Panc1 (cell line): ENCODE results near the gene THAP3. TPM values are rescaled to one million over a fixed set of nuclear protein-coding genes. Genes with fewer than 3 reads are reported as not detected.
A peak's percentile ranks its signal among the peaks of the same experiment; 100 is the strongest.

Source experiments
- ATAC-seq: fragments of 200-7000 bp; cut with Tn5 transposase; 2 replicates; pipeline ENCODE4 v1.9.1; 2020; ENCODE audit warnings: mild to moderate bottlenecking, moderate library complexity
- Bru-seq: library from RNA; stranded (reverse); fragments of 400-500 nt; gene quantifications from one replicate; lab custom pipeline; 2021; lab: Mats Ljungman, UMichigan
- BruChase-seq, 2 experiments: library from RNA; stranded (reverse); fragments of 400-500 nt; gene quantifications; one replicate each; lab custom pipeline; 2021; lab: Mats Ljungman, UMichigan
- BruUV-seq: library from RNA; stranded (reverse); fragments of 400-500 nt; replicated peaks from 2 replicates; lab custom pipeline; 2021; lab: Mats Ljungman, UMichigan
- CTCF ChIA-PET: fragments of 300-600 bp; sonication (Branson Sonifier 250); formaldehyde crosslinking; loops from one replicate; lab custom pipeline; 2022; ENCODE audit warnings: antibody characterized with exemption; lab: Charles Lee
- POLR2A ChIA-PET: fragments of 300-600 bp; sonication (Branson Sonifier 250); formaldehyde crosslinking; loops from one replicate; lab custom pipeline; 2022; ENCODE audit warnings: antibody characterized with exemption; lab: Charles Lee
- DNase-seq: peaks from one replicate; pipeline ENCODE4 v3.0.0-alpha.2; 2010; ENCODE audit warnings: low read depth, low spot score
- H3K27ac ChIP-seq: 2 replicates; pipeline ENCODE4 v1.5.1; 2011; ENCODE audit warnings: mild to moderate bottlenecking, low read length, inconsistent platforms
- H3K27me3 ChIP-seq: fragments of 200-500 bp; sonication (Bioruptor generic); 2 replicates; pipeline ENCODE4 v1.6.0; 2014; ENCODE audit warnings: low read length, inconsistent platforms; ENCODE audit not compliant: control insufficient read depth, insufficient read depth
- H3K36me3 ChIP-seq: fragments of 200-500 bp; sonication (Bioruptor generic); 2 replicates; pipeline ENCODE4 v1.5.1; 2014; ENCODE audit warnings: inconsistent platforms, mild to moderate bottlenecking, low read length, moderate library complexity; ENCODE audit not compliant: control insufficient read depth, insufficient read depth
- H3K4me1 ChIP-seq: 2 replicates; pipeline ENCODE4 v1.5.1; 2011; ENCODE audit warnings: inconsistent platforms, mild to moderate bottlenecking, low read length, moderate library complexity; ENCODE audit not compliant: control insufficient read depth, insufficient read depth
- H3K4me3 ChIP-seq, 2 experiments: 2 replicates each; pipeline ENCODE4 v1.5.1; 2011 to 2012; ENCODE audit warnings: low read depth in 2 of 2, low read length in 2 of 2, mild to moderate bottlenecking in 2 of 2, inconsistent platforms in 1 of 2, moderate library complexity in 1 of 2
- H3K9me3 ChIP-seq: fragments of 200-500 bp; sonication (Bioruptor generic); 2 replicates; pipeline ENCODE4 v1.5.1; 2014; ENCODE audit warnings: low read depth, mild to moderate bottlenecking, inconsistent platforms, low read length, moderate library complexity; ENCODE audit not compliant: control insufficient read depth, insufficient read depth
- CTCF ChIP-seq: fragments of 450-650 bp; IDR thresholded peaks from 2 replicates; pipeline ENCODE4 v1.5.1; 2017; ENCODE audit warnings: mild to moderate bottlenecking
- POLR2AphosphoS5 ChIP-seq: IDR thresholded peaks from 2 replicates; pipeline ENCODE4 v1.6.1; 2012; ENCODE audit warnings: mild to moderate bottlenecking, low read depth, low read length, moderate library complexity
- REST ChIP-seq, 2 experiments: IDR thresholded peaks; 2 replicates each; pipeline ENCODE4 v1.6.1; 2011 to 2012; ENCODE audit warnings: low read depth in 2 of 2, control low read depth in 1 of 2, low read length in 1 of 2, mild to moderate bottlenecking in 1 of 2, moderate library complexity in 1 of 2; ENCODE audit not compliant: insufficient read depth in 1 of 2
- SIN3A ChIP-seq: IDR thresholded peaks from 2 replicates; pipeline ENCODE4 v1.6.1; 2012; ENCODE audit warnings: low read depth, mild to moderate bottlenecking, low read length, moderate library complexity, borderline replicate concordance; ENCODE audit not compliant: insufficient read depth
- TCF7L2 ChIP-seq: IDR thresholded peaks from 2 replicates; pipeline ENCODE4 v1.6.1; 2011; ENCODE audit warnings: mild to moderate bottlenecking, low read depth, low read length, inconsistent platforms
- in situ Hi-C: cut with HindIII; loops from 2 replicates; pipeline ENCODE4 v1.10.0; 2016; ENCODE audit warnings: low sequenced_read_pairs, low pct_unique_long_range_greater_than_20kb
- intact Hi-C: fragments of 100-400 bp; cut with micrococcal nuclease; formaldehyde crosslinking; loops from one replicate; pipeline ENCODE4 v1.10.0; 2022; ENCODE audit not compliant: unreplicated experiment
- long read RNA-seq: library from polyadenylated mRNA; unstranded; transcript quantifications from one replicate; pipeline ENCODE4 v2.0.0, GENCODE V29; 2021; ENCODE audit not compliant: unreplicated experiment
- polyA plus RNA-seq: library from polyadenylated mRNA; unstranded; fragments of >200 nt; gene quantifications from one replicate; pipeline ENCODE4 v1.2.1, GENCODE V29; 2012; ENCODE audit warnings: missing spikeins; ENCODE audit not compliant: insufficient read length
- total RNA-seq: library from RNA; stranded (reverse); gene quantifications from one replicate; pipeline ENCODE4 v1.2.1, GENCODE V29; 2021; ENCODE audit not compliant: unreplicated experiment

THAP3 gene
- total RNA-seq, result 24.9 TPM
- 35.1 TPM for polyA plus RNA-seq
- percentile 61 among the genes with signal in this experiment for Bru-seq, nascent RNA
- BruChase-seq, experiment 1, labeled RNA remaining after a 2-hour chase, result percentile 65 among the genes with signal in this experiment
- percentile 62 among the genes with signal in this experiment for BruChase-seq, experiment 2, labeled RNA remaining after a 6-hour chase
- long read RNA-seq, partial matches to known transcripts, result 11 of 28 reads
- long read RNA-seq, other reads (novel, unspliced or antisense), result 12 of 28 reads

- H3K27ac ChIP-seq, result peak within 1 kb of the TSS; percentile 79
- CTCF ChIA-PET, result no interaction called here
- no TSS peak for BruUV-seq
These were observed at the start of gene THAP3 for GRCh38 chr1:6624710-6625583. THAP3 (plus strand) TSS chr1:6624868; CDS start chr1:6625219, 351 bp downstream.

More at GRCh38 chr1:6624710-6625583, at the start of gene THAP3:
- POLR2A ChIA-PET, result interaction anchor here (0.7 kb wide), 1 partner anchor 477 kb away, joined by 4 read pairs; no protein-coding TSS in a partner anchor
- no peaks in the 10 kb centered on the region for H3K9me3 ChIP-seq
- no peaks in the 10 kb centered on the region for H3K27me3 ChIP-seq
- DNase-seq, result peak; percentile 78
- ATAC-seq, result peak; percentile 93
- no peak for TF ChIP-seq SIN3A
- TF ChIP-seq TCF7L2, result peak; percentile 35; the same call in 1 of the 2 replicates
- no peak for TF ChIP-seq CTCF
- peak; percentile 85 for TF ChIP-seq POLR2AphosphoS5
- no peak for TF ChIP-seq REST (IDR thresholded peaks at IDR 0.05; ENCODE audit: insufficient read depth in 1 of 2, low read depth in 2 of 2, low read length in 1 of 2)
- H3K4me3 ChIP-seq, result peak within 1 kb of the TSS; percentile 72 to 79
- H3K4me1 ChIP-seq, result peaks cover 32% of the 10 kb centered on the region
- H3K36me3 ChIP-seq, result peaks cover 2% of the 10 kb centered on the region; the same call in 1 of the 2 replicates
- intact Hi-C loops (no loop called here), in situ Hi-C loops (no loop called here)
